ENCODE data around the gene NRG3.
"Not testable (repeated sequence)": the region's sequence is repeated elsewhere in the genome, so short reads cannot be mapped to it uniquely, and the experiment has no call there.

NRG3 gene

DNA sequence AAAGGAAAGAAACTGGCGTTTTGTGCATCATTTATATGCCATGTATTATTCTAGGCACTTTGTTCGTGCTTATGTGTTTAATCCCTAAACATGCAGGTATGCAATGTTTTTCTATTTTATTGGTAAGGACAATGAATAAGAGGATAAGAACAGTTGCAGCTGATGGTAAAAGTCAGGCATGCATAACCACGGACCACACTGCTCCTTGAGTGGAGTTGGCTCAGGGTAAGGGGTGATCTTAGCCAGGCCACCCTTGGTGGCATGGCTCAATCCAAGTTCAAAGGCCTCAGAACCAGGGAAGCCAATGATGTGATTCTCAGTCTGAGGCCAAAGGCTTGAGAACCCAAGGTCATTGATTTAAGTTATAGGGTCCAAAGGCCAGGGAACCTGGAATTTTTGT lies 1068.1 kb downstream of the NRG3 start:
- no peak for DNase-seq

DNA sequence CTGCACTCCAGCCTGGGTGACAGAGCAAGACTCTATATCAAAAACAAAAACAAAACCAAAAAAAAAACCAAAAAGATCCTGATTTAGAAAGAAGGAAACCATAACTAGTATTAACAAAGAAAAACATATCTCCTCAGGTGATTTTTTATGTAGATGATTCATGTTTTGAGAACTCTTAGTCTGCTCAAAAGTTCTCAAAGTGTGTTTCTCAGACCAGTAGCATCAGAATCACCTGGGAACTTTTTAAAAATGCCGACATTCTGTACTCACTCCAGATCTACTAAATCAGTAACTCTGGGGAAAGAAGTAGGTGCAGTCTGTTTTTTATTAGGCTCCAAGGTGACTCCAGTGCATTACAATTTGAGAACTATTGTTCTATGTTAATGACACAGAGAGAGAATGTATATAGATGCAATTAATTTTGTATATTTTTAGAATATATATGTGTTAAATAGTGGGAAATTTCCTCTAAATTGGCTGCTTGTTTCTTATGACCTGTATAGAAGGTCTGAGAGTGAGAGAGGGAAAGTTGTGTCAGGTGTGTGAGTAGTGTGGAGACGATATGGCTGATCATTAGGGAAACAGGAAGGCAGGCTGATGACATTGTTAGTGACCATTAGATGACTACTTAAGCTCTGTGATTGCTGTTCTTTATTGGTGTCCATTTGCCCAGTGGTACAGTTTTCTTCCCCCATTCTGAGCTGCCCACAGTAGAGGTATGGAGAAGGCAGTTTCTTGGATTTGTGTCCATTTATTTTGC lies 1075.0 kb downstream of the NRG3 start:
- DNase-seq: no peak

DNA sequence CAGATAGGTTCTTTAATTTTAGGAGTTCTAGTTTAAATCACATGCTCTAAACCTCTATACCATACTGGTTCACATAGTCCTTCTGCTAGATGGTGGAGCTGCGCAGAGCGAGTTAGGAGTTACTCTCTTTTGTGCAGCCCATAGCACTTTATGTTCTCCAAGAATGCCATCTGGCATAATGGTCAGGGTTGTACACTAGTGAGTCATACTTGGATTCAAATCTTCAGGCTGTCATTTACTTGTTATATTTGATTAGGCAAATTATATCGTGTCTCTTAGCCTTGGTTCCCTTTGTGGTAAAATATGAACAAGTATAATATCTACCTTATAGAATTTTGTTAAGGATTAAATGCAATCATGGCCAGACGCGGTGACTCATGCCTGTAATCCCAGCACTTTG lies 1078.3 kb downstream of the NRG3 start:
- no peak for DNase-seq

DNA sequence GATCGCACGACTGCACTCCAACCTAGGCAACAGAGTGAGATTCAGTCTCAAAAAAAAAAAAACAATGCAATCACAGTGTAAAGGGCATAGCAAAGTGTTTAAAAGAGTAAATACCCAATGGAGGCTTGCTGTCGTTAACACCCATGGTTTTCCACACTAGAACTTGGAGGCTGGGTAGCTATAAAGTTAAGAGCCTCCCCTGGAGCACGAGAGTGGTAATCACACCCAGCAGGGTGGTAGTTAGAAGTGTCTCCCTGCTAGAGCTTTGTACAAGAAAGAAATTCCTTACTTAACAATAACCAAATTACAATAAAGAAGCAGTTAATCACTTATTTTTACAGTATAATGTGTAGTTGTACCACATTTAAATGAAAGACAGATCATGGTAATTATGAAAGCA lies 1078.9 kb downstream of the NRG3 start:
- DNase-seq: no peak

DNA sequence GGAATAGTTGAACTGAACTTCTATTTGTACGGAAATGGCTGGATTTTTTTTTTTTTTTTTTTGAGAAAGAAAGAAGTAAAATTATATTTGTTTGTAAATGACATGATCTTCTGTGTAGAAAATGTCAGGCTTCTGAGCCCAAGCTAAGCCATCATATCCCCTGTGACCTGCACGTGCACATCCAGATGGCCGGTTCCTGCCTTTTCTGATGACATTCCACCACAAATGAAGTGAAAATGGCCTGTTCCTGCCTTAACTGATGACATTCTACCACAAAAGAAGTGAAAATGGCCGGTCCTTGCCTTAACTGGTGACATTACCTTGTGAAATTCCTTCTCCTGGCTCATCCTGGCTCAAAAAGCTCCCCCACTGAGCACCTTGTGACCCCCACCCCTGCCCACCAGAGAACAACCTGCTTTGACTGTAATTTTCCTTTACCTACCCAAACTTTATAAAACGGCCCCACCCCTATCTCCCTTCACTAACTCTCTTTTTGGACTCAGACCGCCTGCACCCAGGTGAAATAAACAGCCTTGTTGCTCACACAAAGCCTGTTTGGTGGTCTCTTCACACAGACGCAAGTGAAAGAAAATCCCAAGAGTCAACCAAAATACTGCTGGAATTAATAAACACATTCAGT lies 1085.5 kb downstream of the NRG3 start:
- DNase-seq: not testable (repeated sequence)

DNA sequence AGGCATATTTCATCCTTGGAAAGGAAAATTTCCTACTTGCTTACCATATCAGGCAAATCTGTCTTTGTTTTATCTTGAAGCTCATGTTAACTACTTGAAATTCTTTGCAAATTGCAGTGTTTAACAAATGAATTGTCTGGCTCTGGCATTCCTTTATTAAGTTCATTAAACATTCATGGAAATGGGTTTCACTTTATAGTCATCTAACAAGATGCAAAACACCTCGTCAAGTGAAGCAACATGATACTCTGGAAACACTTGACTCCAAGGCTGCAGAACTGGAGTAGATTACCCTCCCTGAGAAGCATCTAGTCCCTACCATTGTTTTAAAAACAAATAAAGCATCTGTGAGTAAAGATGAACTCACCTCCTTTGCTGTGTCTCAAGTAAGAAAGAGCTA lies 1086.9 kb downstream of the NRG3 start:
- DNase-seq: no peak

DNA sequence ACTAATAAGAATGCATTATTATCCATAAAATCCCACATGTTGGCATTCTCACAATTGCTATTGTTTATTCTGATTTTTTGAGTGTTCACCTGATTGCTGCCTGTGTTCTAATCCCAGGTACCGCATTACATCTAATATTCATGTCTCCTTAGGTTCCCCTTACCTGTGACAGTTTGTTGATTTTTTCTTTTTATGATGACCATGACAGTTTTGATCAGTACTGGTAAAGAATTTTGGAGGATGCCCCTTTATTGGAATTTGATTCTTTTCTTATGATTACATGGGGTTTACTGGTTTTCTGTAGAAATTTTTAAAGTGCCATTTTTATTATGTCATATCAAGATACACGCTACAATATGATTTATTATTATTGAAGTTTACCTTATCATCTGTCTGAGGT lies 1091.1 kb downstream of the NRG3 start:
- DNase-seq: no peak

DNA sequence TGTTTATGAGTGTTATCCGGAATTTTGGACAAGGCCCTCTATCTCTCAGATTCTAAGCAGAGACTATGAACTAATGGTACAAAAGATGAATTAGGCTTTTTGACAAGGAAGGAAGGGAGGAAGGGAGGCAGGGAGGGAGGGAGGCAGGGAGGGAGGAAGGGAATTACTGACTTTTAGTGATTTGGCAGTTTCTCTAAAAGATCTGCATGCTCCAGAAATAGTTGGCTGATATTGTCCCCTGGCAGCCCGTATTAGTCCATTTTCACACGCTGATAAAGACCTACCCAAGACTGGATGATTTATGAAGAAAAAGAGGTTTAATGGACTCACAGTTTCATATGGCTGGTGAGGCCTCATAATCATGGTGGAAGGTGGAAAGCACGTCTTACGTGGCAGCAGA lies 1093.5 kb downstream of the NRG3 start:
- DNase-seq: no peak

DNA sequence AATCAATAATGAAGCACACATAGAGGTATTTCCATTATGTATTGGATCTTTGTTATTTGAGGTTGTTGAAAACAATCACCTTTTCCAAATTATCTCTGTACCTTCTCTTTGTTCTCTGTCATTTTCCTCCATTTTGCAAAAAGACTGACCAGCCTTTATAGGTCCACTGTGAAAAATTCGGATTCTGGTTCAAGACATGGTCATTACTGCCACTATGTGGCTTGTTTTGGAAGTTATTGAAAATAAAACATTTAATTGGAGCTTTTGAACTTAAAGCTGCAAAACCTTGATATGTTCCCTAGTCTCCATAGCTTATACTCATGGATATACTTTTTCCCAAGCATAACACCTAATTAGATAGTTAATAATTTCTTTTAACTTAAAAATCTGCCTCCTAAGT lies 1094.4 kb downstream of the NRG3 start:
- DNase-seq: no peak

DNA sequence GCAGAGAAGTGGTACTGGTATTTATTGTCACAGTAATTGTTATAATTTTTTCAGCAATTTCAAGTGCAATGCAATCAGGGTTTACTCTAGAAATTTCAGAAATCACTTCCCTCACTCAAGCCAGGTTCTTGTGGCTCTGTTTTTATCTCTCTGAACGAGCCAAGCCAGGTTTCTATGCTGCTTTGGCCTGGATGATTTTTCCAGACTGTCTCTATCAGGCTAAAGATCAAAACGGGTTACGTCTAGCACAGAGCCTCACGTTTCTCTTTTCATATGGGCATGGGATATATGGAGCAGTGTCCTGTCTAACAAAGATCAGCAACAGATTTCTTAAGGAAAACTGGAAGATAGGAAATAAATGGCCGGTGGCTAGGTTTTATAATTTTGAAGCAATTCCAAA lies 1105.3 kb downstream of the NRG3 start:
- no peak for DNase-seq

DNA sequence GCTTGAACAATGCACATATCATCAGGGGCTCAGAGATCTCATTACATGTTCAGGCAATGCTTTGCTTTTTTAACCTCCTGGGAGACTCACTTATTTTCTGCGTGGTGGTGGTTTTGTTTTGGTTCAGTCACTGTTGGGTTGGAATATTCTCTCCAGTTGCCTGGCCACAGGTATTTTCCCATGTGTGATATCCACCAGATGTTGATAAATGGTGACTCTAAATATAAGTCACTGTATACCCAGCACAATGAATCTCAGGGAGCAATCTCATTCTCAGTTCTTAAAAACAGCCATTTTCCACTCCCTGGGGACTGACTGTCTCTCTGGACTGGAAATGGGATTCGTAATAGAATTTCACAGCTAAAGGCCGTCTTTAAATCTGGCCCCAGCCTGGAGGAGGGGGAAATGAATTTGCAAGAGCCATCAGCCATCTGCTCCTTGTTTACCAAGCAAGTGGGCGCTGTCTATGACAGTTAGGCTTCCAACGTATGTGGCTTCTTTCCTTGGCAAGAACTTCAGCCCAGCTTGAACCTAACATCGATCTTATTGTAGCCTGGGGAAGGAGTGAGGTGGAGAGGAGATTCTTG lies 1106.2 kb downstream of the NRG3 start:
- DNase-seq: no peak

DNA sequence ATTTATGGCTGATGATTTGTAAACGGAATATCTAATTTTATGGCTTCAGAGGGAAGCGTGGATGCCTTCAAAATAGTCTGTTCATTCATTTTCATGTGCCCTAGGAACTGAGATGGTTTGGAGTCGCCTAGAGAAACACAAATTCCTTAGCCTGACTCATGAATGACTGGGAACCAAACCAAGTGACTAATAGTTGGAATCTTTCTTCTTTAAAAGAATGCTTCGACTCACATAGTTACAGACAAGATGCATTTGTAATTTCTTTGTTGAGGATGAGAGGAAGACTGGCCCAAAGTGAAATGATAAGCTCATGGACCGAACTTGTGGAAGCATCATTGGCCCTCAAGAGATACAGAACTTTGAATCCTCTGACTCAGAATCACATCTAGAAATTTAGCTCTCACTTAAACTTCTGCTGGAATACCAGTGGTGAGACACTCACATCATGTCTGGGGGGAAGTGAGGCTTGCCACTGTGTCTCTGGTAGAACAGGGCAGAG lies 1107.2 kb downstream of the NRG3 start:
- DNase-seq: no peak

DNA sequence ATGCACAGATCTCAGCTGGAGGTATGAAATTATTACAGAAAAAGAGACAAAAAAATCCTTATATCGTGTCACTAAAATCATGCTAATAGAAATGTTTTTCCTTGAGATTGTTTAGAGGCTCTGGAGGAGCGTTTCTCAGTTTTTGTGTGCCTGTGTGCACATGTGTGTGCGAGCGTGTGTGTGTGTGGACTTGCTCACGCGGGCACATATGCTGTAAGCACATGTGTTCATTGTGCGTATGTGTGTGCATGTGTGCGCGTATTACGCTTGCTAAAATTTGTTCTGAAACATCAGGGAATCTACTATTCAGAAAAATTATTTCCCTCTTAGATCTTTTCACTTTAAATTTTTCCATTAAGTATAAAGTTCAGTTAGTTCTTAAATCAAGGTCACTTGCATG lies 1111.2 kb downstream of the NRG3 start:
- no peak for DNase-seq

DNA sequence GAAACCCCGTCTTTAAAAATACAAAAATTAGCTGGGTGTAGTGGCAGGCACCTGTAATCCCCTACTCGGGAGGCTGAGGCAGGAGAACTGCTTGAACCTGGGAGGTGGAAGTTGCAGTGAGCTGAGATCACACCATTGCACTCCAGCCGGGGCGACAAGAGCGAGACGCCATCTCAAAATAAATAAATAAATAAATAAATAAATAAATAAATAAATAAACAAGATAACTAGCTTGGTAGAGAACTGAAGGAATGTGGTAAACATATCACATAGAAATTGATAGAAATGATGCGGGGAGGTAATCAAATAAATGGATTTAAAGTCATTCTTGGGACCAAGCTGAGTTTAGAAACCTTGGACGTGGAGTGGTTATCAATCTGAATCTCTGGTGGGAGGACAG lies 1131.5 kb downstream of the NRG3 start:
- not testable (repeated sequence) for DNase-seq

DNA sequence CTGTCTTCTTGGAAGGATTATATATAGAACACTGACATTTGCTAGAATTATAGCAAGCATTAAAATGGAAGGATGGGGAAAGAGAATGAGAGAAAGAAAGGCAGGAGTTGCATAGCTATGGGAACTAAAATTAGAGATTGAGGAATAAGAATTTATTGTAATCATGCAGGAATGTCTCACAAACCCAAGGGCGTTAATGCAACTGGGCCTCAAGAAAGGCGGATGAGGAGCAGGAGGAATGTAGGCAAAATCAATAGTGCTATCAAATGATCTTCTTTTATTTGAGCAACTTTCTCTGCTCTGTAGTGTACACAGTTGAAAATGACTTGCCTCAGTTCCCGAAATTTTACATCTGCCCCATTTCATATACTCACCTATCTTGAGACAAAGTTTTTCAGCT lies 1132.5 kb downstream of the NRG3 start:
- DNase-seq: no peak

DNA sequence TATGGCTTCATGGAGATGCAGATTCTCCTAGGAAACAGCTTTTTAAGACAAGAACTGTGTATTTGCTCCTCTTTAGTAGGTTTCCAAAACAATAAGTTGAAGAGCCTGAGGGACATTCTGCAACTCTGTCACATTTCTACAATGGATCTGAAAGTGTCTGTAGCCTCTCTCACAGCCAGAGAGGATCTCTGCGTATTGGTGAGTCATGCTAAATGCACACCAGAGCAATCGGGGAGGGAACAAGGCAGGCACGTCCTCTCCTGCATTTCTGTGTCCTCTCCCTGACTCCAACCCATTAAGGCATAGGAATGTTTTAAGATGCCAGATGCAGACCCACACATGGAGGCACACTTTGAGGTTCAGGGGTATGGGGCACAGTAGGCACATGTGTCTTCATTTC lies 1137.9 kb downstream of the NRG3 start:
- DNase-seq: no peak

DNA sequence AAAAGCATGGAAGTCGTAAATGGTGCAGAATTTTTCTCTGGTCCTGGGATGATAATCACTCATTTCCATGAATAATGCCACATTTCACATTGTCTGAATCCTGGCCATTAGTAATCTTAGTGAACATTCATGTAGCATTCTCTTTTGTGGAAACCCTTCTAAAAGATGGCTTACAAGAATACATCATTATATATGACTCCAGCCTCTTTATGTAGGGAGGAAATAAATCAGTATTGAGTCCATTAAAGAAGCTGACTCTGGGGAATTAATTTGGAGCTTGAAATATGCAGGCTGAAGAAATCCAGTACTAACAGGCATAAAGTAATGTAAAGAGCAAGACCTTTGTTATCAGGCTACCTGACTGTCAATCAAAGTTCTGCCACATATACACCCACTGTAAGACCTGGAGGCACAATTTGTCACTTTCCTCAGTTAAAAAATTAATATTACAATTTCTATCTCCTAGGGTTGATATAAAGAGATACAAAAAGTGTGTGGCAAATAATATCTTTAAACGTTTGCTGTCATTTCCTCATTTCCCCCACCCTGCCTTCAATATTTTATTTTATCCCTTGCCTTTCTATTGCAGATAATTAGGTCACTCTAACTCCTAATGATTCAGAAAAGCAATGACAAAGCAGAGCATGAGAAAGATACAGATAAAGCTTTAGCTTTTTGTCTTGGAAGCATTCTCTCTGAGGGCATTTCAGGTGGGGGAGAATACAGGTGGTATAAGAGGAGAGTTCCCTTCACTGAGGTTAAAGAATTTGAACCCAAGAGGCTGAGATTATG lies 1142.3 kb downstream of the NRG3 start:
- no peak for DNase-seq

DNA sequence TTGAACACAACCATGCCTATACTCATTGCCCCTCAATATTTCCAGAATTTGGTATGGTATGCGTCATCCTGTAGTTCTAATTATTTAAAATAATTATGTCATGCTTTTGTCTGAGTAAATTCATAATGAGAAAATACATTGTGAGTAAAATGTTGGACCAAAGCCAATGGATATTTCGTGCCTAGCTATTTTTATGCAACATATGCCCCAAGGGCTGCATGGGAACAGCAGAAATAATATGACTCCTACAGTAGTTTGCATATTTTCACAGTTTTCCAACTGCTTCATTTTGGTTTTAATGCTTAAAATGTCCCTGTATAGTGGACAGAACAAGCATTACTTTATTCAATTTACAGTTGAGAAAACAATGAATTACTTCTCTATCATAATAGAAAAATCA lies 1148.7 kb downstream of the NRG3 start:
- DNase-seq: no peak
